ENCODE results near the gene KCNH1.

KCNH1 gene

DNA sequence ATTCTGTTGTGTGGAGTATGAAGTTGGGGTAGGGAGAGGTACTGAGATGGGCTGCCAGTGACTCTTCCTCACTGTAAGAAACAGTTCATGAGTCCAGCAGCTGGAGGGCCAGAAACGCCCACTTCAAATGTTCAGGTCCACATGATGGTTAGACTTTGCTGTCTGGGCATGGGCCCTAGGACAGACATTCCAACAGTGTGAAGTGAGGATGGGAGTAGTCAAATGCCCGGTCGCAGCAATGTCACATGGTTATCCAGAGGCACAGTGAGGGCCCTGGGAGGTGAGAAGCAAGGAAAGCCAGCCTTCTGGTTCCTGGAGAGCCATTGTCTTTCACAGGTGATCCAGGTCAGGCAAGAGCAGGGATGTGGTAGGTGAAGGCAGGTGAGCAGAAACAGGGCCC lies 500.8 kb downstream of the KCNH1 start:
- no peak for DNase-seq

DNA sequence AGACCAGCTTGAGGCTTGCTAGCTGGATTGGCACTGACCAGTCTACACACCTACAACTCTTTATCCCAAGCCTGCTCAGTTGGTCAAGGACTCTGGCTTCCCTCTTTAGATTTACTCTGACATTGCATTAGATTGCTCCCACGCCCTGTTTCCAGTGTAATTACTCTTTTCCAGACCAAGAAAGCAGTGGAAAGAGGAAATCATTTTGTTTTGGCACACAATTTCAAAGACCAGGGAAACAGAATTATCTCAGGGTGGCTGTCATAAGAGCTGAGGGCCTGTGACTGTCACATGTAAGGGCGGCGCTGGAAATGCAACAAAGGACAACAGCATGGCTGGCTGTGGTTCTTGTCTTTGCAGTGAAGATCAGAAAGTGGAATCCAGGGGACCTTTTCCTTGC lies 502.5 kb downstream of the KCNH1 start:
- no peak for DNase-seq

DNA sequence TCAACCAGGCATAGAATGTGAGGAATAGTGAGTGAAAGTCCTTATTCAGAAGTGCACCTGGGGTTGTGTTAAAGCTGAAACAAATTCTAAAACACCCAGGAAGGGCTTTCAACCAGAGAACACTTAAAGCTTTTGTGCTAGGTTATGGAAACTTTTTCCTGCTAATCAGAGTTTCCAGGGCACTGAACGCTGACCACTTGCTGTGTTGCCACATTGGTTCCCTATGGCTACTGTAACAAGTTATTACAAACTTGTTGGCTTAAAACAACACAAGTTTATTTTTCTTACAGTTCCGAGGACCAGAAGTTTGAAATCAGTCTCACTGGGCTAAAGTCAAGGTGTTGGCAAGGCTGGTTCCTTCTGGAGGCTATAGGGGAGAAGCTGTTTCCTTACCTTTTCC lies 504.7 kb downstream of the KCNH1 start:
- no peak for DNase-seq

DNA sequence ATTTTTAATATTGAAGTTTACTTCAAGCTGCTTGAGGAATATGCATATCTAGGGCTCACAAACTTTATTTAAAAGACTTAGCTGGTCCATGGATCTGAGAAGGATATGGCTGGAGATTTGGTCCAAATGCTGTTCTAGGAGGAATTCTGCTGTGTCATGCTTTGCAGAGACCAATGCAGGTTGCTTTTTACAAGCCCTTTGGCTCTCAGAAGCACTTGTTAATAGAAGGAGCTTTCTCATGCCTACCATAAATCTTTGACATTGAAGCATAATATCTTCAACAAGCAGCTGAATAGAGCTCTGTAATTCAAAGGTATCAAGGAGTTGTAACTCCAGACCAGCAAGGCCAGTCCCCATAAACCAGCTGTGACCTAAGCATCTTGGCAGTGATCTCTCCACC lies 506.2 kb downstream of the KCNH1 start:
- DNase-seq, result no peak

Measured in RPMI8226 (cell line).